Measurements from ENCODE around the gene GRID1.

DNA sequence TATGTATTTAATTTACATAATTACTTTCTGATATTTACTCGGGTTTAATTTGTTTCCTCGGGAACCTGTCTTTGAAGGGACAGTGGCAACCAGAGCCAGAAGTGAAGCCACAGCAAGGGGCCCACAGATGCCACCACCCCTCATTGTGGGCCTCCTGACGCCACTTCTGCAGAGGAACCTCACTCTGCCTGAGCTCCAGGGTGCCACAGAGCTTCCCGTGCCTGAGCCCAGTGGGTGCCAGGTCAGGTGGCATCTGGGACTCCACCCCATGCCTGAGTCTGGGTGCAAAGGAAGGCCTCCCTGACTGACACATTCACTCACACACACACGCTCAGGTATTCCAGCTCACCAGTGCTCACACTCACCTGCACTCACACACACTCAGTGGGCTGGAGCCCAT lies 213.7 kb downstream of the GRID1 start:
- TF ChIP-seq, protein P1, sequence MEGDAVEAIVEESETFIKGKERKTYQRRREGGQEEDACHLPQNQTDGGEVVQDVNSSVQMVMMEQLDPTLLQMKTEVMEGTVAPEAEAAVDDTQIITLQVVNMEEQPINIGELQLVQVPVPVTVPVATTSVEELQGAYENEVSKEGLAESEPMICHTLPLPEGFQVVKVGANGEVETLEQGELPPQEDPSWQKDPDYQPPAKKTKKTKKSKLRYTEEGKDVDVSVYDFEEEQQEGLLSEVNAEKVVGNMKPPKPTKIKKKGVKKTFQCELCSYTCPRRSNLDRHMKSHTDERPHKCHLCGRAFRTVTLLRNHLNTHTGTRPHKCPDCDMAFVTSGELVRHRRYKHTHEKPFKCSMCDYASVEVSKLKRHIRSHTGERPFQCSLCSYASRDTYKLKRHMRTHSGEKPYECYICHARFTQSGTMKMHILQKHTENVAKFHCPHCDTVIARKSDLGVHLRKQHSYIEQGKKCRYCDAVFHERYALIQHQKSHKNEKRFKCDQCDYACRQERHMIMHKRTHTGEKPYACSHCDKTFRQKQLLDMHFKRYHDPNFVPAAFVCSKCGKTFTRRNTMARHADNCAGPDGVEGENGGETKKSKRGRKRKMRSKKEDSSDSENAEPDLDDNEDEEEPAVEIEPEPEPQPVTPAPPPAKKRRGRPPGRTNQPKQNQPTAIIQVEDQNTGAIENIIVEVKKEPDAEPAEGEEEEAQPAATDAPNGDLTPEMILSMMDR (conservative IDR thresholded peaks at IDR 0.05), result no peak
- no peak for TF ChIP-seq EZH2 (IDR thresholded peaks at IDR 0.05; ENCODE audit: low read depth)
